Stimulated activated CD4-positive, alpha-beta T cell treated with anti-CD3 and anti-CD28 coated beads, Interleukin-1b, Interleukin-23, amount 100 ng/mL, for 4 hours (primary cell): ENCODE measurements around the gene ACAN.
A peak's percentile ranks its signal among the peaks of the same experiment; 100 is the strongest.
"Not testable (repeated sequence)": the region's sequence is repeated elsewhere in the genome, so short reads cannot be mapped to it uniquely, and the experiment has no call there.

Source experiments
- DNase-seq, 2 donors: peaks; one replicate each; pipeline ENCODE4 v3.0.0-alpha.2; 2020; ENCODE audit warnings: low read depth in 2 of 2

ACAN gene

GRCh38 chr15:88902221-88902835 lies 99.1 kb downstream of the ACAN start:
- DNase-seq = no peak

GRCh38 chr15:88902846-88903245 lies 99.6 kb downstream of the ACAN start:
- DNase-seq = no peak

- DNase-seq = no peak
Observed at GRCh38 chr15:88904257-88904623, 101.0 kb downstream of the ACAN start.

- DNase-seq = peak; percentile 83 to 91
Observed at GRCh38 chr15:88904624-88905327, 101.5 kb downstream of the ACAN start.

GRCh38 chr15:88905576-88905975 lies 102.3 kb downstream of the ACAN start:
- no peak for DNase-seq

GRCh38 chr15:88906130-88906529 lies 102.9 kb downstream of the ACAN start:
- no peak for DNase-seq

GRCh38 chr15:88906551-88906950 lies 103.3 kb downstream of the ACAN start:
- no peak for DNase-seq

GRCh38 chr15:88907111-88907510 lies 103.9 kb downstream of the ACAN start:
- no peak for DNase-seq

- DNase-seq = no peak
Observed at GRCh38 chr15:88908123-88908522, 104.9 kb downstream of the ACAN start.

- DNase-seq = no peak
Observed at GRCh38 chr15:88908697-88909621, 105.7 kb downstream of the ACAN start.

GRCh38 chr15:88909956-88910831 lies 107.0 kb downstream of the ACAN start:
- DNase-seq = no peak

- no peak for DNase-seq
Observed at GRCh38 chr15:88911766-88912118, 108.5 kb downstream of the ACAN start.

GRCh38 chr15:88912500-88912921 lies 109.3 kb downstream of the ACAN start:
- DNase-seq = no peak

- DNase-seq = peak; percentile 55 to 66
Observed at GRCh38 chr15:88913017-88913849, 110.0 kb downstream of the ACAN start, which contains the start of gene MFGE8. Gene MFGE8 (minus strand): TSS chr15:88913379. CDS start chr15:88913319, 60 bp downstream.

GRCh38 chr15:88913850-88914169 lies 110.6 kb downstream of the ACAN start:
- no peak for DNase-seq

GRCh38 chr15:88915354-88915753 lies 112.1 kb downstream of the ACAN start:
- DNase-seq = no peak

GRCh38 chr15:88917760-88918159 lies 114.5 kb downstream of the ACAN start:
- DNase-seq = no peak

GRCh38 chr15:88918738-88919137 lies 115.5 kb downstream of the ACAN start:
- DNase-seq = no peak

- DNase-seq = no peak
Observed at GRCh38 chr15:88920186-88920891, 117.1 kb downstream of the ACAN start.

GRCh38 chr15:88920892-88921435 lies 117.7 kb downstream of the ACAN start:
- not testable (repeated sequence) for DNase-seq
